Measurements from ENCODE around the gene OR1Q1. TPM values are rescaled to one million over a fixed set of nuclear protein-coding genes. Genes with fewer than 3 reads are reported as not detected.
"Not testable (repeated sequence)": the region's sequence is repeated elsewhere in the genome, so short reads cannot be mapped to it uniquely, and the experiment has no call there.

Gene OR1Q1, protein sequence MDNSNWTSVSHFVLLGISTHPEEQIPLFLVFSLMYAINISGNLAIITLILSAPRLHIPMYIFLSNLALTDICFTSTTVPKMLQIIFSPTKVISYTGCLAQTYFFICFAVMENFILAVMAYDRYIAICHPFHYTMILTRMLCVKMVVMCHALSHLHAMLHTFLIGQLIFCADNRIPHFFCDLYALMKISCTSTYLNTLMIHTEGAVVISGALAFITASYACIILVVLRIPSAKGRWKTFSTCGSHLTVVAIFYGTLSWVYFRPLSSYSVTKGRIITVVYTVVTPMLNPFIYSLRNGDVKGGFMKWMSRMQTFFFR
- total RNA-seq (not detected), polyA plus RNA-seq (not detected)

DNA sequence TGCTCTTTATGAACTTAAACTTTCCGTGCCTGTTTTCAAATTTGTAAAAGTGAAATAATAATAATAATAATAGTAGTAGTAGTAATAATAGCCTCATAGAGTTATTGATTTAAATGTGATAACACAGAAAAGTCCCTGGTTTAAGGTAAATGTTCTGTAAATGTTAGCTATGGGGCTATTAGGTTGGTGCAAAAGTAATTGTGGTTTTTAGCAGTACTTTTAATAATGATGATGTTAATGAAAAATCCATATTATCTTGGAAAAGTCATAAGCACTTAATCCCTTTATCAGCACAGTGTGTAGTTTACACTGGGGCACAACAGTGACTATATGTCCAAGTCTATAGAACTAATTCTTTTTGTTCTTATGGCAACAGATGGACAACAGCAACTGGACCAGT lies at the start of gene OR1Q1:
Gene OR1Q1 (plus strand): TSS at position 377 of the 400 bp plus-strand sequence. CDS start 0 bp downstream, at position 377.
- no peaks in the 10 kb centered on the region for H3K27me3 ChIP-seq
- H3K36me3 ChIP-seq, result no peaks in the 10 kb centered on the region
- DNase-seq, result no peak
- no peaks in the 10 kb centered on the region for H3K9me3 ChIP-seq
- no peak within 1 kb of the TSS for H3K4me3 ChIP-seq
- WGBS, 2 donors, result 88 to 91% methylated on average over 1 of the region's 1 CpG
- no peak within 1 kb of the TSS for H3K27ac ChIP-seq
- TF ChIP-seq EP300 (IDR thresholded peaks at IDR 0.05) (no peak), POLR2AphosphoS5 (IDR thresholded peaks at IDR 0.05) (no peak), POLR2A (IDR thresholded peaks at IDR 0.05) (no peak)
- TF ChIP-seq, protein P1, sequence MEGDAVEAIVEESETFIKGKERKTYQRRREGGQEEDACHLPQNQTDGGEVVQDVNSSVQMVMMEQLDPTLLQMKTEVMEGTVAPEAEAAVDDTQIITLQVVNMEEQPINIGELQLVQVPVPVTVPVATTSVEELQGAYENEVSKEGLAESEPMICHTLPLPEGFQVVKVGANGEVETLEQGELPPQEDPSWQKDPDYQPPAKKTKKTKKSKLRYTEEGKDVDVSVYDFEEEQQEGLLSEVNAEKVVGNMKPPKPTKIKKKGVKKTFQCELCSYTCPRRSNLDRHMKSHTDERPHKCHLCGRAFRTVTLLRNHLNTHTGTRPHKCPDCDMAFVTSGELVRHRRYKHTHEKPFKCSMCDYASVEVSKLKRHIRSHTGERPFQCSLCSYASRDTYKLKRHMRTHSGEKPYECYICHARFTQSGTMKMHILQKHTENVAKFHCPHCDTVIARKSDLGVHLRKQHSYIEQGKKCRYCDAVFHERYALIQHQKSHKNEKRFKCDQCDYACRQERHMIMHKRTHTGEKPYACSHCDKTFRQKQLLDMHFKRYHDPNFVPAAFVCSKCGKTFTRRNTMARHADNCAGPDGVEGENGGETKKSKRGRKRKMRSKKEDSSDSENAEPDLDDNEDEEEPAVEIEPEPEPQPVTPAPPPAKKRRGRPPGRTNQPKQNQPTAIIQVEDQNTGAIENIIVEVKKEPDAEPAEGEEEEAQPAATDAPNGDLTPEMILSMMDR (IDR thresholded peaks at IDR 0.05), result no peak
- no peaks in the 10 kb centered on the region for H3K4me1 ChIP-seq
- intact Hi-C loops (cut with DNase I), result no loop called here

DNA sequence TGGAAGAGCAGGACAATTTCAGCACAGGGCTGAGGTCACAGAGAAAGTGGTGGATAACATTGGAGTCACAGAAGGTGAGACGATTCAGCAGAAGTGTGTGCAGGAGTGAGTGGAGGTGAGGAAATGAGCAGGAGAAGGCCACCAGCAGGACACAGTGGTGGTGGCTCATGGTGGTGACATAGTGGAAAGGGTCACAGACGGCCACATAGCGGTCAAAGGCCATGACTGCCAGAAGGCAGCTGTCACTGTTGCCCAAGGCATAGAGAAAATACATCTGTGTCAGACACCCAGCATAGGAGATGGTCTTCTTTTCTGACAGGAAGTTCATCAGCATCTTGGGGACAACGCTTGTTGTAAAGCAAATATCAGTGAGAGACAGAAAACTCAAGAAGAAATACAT lies 46.6 kb upstream of the OR1Q1 start:
- intact Hi-C loops (cut with DNase I), result no loop called here

DNA sequence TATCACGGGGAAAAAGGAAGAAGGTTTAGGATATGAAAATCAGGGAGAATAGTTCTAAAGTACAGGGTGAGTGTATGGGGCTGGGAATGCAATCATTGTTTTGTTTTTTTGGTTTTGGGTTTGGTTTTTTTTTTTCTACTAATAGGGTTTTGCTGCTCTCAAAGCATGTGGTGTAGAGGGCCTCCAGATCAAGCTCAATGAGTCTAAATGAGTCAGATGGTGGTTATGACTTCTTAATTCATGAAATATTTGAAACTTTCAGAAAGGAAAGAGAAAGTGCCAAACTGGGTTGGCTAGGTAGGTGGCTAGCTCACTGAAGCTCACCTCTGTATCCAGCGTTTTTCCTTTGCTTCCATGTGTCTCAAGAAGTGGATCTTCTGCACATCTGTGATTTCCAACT lies 42.1 kb upstream of the OR1Q1 start:
- Histone ChIP-seq H3K4me1 (no peaks in the 10 kb centered on the region), H3K27me3 (no peaks in the 10 kb centered on the region), H3K27ac (no peak overlapping the region), H3K4me3 (no peak overlapping the region), H3K36me3 (no peaks in the 10 kb centered on the region), H3K9me3 (no peaks in the 10 kb centered on the region)
- 58 to 72% methylated on average over 2 of the region's 2 CpGs for WGBS, 2 donors
- intact Hi-C loops (cut with DNase I), result no loop called here
- TF ChIP-seq POLR2AphosphoS5 (IDR thresholded peaks at IDR 0.05), result no peak
- TF ChIP-seq, protein P1 (IDR thresholded peaks at IDR 0.05), result no peak
- TF ChIP-seq POLR2A (IDR thresholded peaks at IDR 0.05), result no peak
- TF ChIP-seq EP300 (IDR thresholded peaks at IDR 0.05), result no peak
- no peak for DNase-seq

More for the DNA sequence above, 46.6 kb upstream of the OR1Q1 start:
- Histone ChIP-seq H3K27me3 (no peaks in the 10 kb centered on the region), H3K9me3 (no peaks in the 10 kb centered on the region), H3K4me1 (no peaks in the 10 kb centered on the region), H3K4me3 (no peak overlapping the region), H3K36me3 (no peaks in the 10 kb centered on the region), H3K27ac (no peak overlapping the region)
- TF ChIP-seq, protein P1 (IDR thresholded peaks at IDR 0.05), result no peak
- TF ChIP-seq POLR2AphosphoS5 (IDR thresholded peaks at IDR 0.05), result no peak
- TF ChIP-seq EP300 (IDR thresholded peaks at IDR 0.05), result no peak
- no peak for TF ChIP-seq POLR2A (IDR thresholded peaks at IDR 0.05)
- DNase-seq, result no peak
- 90 to 93% methylated on average over 4 of the region's 4 CpGs for WGBS, 2 donors

DNA sequence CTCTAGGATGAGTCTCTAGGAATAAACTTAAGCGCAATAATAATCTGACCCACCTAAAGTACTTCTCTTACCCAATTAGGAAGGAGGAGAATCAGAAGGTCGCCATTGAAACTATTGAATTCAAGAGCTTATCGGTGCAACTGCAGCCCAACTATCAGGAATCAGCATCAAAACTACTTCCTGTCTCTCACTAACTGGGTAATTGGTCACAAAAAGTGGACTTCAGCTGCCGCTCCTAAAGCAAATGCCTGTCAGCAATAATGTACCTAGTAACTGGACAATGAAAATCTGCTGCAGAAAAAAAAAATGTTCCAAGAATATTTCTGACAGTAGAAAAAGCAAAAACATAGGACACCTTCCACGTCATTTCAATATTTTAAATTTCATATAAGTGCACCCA lies 34.7 kb upstream of the OR1Q1 start:
- Histone ChIP-seq H3K4me1 (no peaks in the 10 kb centered on the region), H3K27ac (no peak overlapping the region), H3K4me3 (no peak overlapping the region), H3K9me3 (no peaks in the 10 kb centered on the region), H3K27me3 (no peaks in the 10 kb centered on the region), H3K36me3 (no peaks in the 10 kb centered on the region)
- WGBS, 2 donors, result 78 to 81% methylated on average over 5 of the region's 5 CpGs
- intact Hi-C loops (cut with DNase I), result no loop called here
- no peak for DNase-seq
- TF ChIP-seq POLR2A (IDR thresholded peaks at IDR 0.05), result no peak
- TF ChIP-seq, protein P1 (IDR thresholded peaks at IDR 0.05), result no peak
- TF ChIP-seq POLR2AphosphoS5 (IDR thresholded peaks at IDR 0.05), result no peak
- no peak for TF ChIP-seq EP300 (IDR thresholded peaks at IDR 0.05)

DNA sequence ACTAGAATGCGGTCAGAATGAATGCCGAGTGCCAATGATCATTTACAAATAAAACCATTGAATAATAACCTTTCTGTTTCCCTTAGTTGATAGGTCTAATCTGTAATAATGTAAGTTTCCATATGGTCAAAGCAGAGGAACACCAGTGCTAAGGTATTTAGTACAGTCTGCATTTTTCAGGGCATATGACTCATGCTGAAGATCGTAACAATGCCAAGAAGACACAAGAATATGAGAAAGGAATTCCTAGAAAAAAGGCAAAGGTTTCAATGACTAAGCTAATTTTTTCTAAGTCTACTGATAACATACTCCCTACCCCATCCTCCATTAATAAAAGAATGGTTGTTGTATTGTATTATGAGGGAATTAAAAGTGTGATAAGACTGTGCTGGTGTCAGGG lies 34.2 kb upstream of the OR1Q1 start:
- no peaks in the 10 kb centered on the region for H3K36me3 ChIP-seq
- no peaks in the 10 kb centered on the region for H3K27me3 ChIP-seq
- intact Hi-C loops (cut with DNase I), result no loop called here
- no peak for DNase-seq
- 73 to 84% methylated on average over 3 of the region's 3 CpGs for WGBS, 2 donors
- H3K4me3 ChIP-seq, result no peak overlapping the region
- H3K9me3 ChIP-seq, result no peaks in the 10 kb centered on the region
- no peaks in the 10 kb centered on the region for H3K4me1 ChIP-seq
- TF ChIP-seq, protein P1 (IDR thresholded peaks at IDR 0.05), result no peak
- TF ChIP-seq EP300 (IDR thresholded peaks at IDR 0.05) (no peak), POLR2A (IDR thresholded peaks at IDR 0.05) (no peak), POLR2AphosphoS5 (IDR thresholded peaks at IDR 0.05) (no peak)
- no peak overlapping the region for H3K27ac ChIP-seq

DNA sequence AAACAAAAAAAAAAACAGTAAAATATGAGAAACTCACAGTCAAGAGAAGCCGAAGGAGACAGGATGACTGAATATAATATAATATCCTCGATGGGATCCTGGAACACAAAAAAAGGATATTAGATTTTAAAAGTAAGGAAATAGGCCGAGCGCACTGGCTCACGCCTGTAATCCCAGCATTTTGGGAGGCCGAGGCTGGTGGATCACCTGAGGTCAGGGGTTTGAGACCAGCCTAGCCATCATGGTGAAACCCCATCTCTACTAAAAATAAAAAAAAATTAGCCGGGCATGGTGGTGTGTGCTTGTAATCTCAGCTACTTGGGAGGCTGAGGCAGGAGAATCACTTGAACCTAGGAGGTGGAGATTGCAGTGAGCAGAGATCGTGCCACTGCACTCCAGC lies 31.3 kb upstream of the OR1Q1 start, which contains the start of gene OR1L8:
Gene OR1L8 (minus strand): TSS at position 101 of the 400 bp plus-strand sequence. CDS start 14,907 bp downstream, outside the sequence.
- H3K4me3 ChIP-seq; DNase-seq; H3K27ac ChIP-seq; H3K27me3 ChIP-seq; H3K4me1 ChIP-seq; H3K9me3 ChIP-seq; H3K36me3 ChIP-seq; intact Hi-C loops (cut with DNase I): not testable (repeated sequence)
- 90 to 93% methylated on average over 8 of the region's 8 CpGs for WGBS, 2 donors

Measured in sigmoid colon (tissue), 7 donors.